SK-N-SH treated with all-trans-retinoic acid at 6 μM for 48 hours (cell line): ENCODE results near the gene B9D1.

ENCODE experiments used
- TF ChIP-seq, protein P1 (sequence below): fragments of 250-450 bp; sonication (Bioruptor Pico); IDR thresholded peaks from 2 replicates; pipeline ENCODE4 v1.8.0; 2020; ENCODE audit warnings: mild to moderate bottlenecking, moderate library complexity, borderline replicate concordance
- TF ChIP-seq, protein P2 (sequence below): fragments of 250-450 bp; sonication (Bioruptor Pico); IDR thresholded peaks from 2 replicates; pipeline ENCODE4 v1.5.1; 2020; ENCODE audit warnings: low read depth, mild to moderate bottlenecking, moderate library complexity

DNA sequence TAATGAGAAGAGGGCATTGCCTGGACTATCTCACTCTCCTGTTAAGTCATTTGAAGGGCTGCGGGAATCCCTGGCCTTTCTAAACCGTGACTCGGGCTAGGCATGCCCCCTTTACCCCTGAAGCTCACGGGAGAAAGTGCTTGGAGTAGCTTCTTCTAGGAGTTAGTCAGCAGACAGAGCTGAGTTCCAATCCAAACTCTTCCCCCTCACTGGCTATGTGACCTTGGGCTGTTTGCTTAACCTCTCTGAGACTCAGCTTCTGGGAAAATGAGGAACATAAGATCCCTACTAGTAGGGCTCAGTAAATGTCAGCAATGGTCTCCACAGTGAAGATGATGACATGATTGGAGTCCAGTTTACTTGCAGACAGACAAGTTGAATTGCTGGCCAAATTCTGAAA, 5.7 kb upstream of the B9D1 start:
- TF ChIP-seq, protein P1, sequence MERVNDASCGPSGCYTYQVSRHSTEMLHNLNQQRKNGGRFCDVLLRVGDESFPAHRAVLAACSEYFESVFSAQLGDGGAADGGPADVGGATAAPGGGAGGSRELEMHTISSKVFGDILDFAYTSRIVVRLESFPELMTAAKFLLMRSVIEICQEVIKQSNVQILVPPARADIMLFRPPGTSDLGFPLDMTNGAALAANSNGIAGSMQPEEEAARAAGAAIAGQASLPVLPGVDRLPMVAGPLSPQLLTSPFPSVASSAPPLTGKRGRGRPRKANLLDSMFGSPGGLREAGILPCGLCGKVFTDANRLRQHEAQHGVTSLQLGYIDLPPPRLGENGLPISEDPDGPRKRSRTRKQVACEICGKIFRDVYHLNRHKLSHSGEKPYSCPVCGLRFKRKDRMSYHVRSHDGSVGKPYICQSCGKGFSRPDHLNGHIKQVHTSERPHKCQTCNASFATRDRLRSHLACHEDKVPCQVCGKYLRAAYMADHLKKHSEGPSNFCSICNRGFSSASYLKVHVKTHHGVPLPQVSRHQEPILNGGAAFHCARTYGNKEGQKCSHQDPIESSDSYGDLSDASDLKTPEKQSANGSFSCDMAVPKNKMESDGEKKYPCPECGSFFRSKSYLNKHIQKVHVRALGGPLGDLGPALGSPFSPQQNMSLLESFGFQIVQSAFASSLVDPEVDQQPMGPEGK, result no peak
- TF ChIP-seq, protein P2, sequence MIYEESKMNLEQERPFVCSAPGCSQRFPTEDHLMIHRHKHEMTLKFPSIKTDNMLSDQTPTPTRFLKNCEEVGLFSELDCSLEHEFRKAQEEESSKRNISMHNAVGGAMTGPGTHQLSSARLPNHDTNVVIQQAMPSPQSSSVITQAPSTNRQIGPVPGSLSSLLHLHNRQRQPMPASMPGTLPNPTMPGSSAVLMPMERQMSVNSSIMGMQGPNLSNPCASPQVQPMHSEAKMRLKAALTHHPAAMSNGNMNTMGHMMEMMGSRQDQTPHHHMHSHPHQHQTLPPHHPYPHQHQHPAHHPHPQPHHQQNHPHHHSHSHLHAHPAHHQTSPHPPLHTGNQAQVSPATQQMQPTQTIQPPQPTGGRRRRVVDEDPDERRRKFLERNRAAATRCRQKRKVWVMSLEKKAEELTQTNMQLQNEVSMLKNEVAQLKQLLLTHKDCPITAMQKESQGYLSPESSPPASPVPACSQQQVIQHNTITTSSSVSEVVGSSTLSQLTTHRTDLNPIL (CRISPR knock-in tag), result no peak
